GM20000 (cell line): Measurements from ENCODE around the gene PRMT3.

Experiments
- DNase-seq: peaks from one replicate; pipeline ENCODE4 v3.0.0; 2012; ENCODE audit warnings: low spot score
- CTCF ChIP-seq: IDR thresholded peaks from 2 replicates; pipeline ENCODE4 v1.5.1; 2012; ENCODE audit warnings: mild to moderate bottlenecking, control low read depth; ENCODE audit errors: extremely low read depth, missing control alignments

The PRMT3 gene

GRCh38 chr11:20448834-20449233 is 61.3 kb downstream of the PRMT3 start:
- no peak for TF ChIP-seq CTCF
- DNase-seq, result no peak

DNA sequence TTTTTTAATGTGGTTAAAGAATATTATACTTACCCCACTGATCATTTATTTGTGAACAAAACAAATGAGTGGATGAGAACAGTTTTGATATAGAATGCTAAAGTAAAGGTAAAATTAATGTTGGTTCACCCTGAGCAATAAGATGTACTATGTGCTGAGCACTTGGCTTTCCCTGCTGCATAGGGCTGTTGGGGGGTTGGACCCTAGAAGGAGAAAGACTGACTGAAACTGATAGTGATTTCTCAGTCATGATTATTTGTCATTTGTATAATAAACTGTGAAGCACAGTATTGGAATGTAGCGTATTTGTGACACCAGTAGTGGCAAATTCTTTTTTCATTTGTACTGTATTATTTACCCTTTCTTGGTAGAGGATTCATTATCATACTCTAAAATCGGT is 63.3 kb downstream of the PRMT3 start:
- TF ChIP-seq CTCF, result no peak
- DNase-seq, result no peak

DNA sequence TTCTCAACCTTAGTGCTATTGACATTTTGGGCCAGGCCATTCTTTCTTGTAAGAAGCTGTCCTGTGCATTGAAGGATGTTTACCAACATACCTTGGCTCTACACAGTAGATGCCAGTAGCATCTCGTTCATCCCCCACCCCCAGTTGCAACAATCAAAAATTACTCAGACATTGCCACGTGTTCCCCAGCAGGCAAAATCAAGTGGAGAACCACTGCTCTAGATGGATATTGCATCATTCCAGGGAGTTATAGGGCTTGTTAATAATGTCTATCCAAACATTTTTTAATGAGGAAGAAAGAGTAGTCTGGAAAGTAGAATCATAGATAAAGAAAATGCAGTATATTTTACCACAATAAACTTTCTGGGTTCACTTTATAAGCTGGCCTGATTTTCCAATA is 64.1 kb downstream of the PRMT3 start:
- no peak for TF ChIP-seq CTCF
- DNase-seq, result no peak

DNA sequence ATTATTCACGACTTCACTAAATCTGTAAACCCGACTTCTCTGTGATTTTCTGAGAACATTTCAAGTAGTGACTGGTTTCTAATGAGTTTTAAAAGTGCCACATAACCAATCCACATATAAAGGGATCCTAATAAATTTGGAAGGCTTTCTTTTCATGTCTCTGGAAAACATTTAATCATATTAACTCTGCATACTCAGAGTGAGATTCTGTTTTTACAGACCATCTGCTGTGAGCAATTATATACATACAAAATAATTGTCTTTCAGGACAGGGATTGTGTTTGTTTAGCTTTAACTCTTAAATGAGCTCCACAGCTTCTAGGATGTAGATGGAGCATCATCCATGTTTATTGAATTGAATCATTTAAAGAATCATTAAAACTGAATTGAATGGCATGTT is 65.1 kb downstream of the PRMT3 start:
- TF ChIP-seq CTCF, result no peak
- DNase-seq, result no peak

- DNase-seq, result no peak
- no peak for TF ChIP-seq CTCF
These were observed 66.3 kb downstream of the PRMT3 start for GRCh38 chr11:20453657-20454316.

DNA sequence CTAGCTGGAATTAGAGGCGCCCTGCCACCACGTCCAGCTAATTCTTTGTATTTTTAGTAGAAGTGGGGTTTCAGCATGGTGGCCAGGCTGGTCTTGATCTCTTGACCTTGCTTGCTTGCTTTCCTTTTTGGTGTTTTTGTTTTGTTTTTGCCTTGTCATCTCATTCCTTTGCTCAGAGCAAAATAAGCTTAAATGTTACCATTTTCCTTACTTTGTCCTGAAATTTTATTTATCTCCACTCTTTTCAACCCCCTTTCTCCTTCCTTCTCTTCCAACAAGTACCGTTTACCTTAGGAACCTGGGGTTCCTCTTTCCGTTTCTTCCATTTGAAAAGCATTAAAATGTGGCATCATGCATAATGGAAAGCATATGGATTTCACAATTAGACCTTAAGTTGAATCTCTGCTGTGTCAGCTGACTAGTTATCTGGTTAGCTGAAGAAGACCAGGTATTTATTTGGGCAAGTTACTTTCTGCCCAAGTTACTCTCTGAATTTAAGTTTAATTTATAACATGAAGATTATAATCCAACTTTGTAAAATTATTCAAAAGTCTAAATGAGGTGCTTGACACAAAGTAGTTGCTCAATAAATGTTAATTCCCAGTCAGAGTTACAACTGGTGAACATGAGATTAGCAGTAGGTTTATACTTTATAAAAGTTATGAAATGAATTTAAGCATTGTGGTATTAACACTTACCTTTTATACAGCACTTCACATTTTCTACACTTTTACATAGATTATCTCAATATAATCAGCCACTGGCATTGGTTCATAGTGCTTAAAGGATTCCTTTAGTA is 69.7 kb downstream of the PRMT3 start:
- no peak for DNase-seq
- TF ChIP-seq CTCF, result no peak

- DNase-seq, result no peak
- TF ChIP-seq CTCF, result no peak
These were observed 70.6 kb downstream of the PRMT3 start for GRCh38 chr11:20457934-20458680.
